GM13976 (cell line): Measurements from ENCODE around the gene TMEM175.

Experiments used
- DNase-seq: peaks from one replicate; pipeline ENCODE4 v3.0.0; 2012; ENCODE audit warnings: low spot score
- CTCF ChIP-seq: IDR thresholded peaks from 2 replicates; pipeline ENCODE4 v1.5.1; 2012; ENCODE audit warnings: borderline replicate concordance, mild to moderate bottlenecking; ENCODE audit not compliant: insufficient read depth; ENCODE audit errors: extremely low read depth, missing control alignments, control extremely low read depth
- in situ Hi-C: fragments of 300-500 bp; cut with MboI; formaldehyde crosslinking; loops from one replicate; pipeline ENCODE4 v1.12.0; 2022; ENCODE audit warnings: low sequenced_read_pairs, mixed read lengths, inconsistent platforms; ENCODE audit not compliant: unreplicated experiment

TMEM175 gene

GRCh38 chr4:931960-932712 lies at the start of gene TMEM175, which contains the start of gene GAK:
Gene TMEM175 (plus strand): TSS chr4:932460. CDS start chr4:947740, 15,280 bp downstream.
Gene GAK (minus strand): TSS chr4:932316. CDS start chr4:932187, 129 bp downstream.
- in situ Hi-C loops, result no loop called here
- peak; percentile 98 for DNase-seq
- TF ChIP-seq CTCF, result no peak

GRCh38 chr4:882646-883045 lies 49.6 kb upstream of the TMEM175 start:
- in situ Hi-C loops, result no loop called here
- no peak for DNase-seq
- TF ChIP-seq CTCF, result no peak

GRCh38 chr4:883377-884095 lies 48.7 kb upstream of the TMEM175 start:
- in situ Hi-C loops, result no loop called here
- DNase-seq, result no peak
- TF ChIP-seq CTCF, result no peak

- no peak for TF ChIP-seq CTCF
- DNase-seq, result no peak
- in situ Hi-C loops, result no loop called here
Observed at GRCh38 chr4:884259-884658, 48.0 kb upstream of the TMEM175 start.

- no peak for TF ChIP-seq CTCF
- in situ Hi-C loops, result no loop called here
- no peak for DNase-seq
Observed at GRCh38 chr4:884896-885295, 47.4 kb upstream of the TMEM175 start.

- in situ Hi-C loops, result no loop called here
- no peak for TF ChIP-seq CTCF
- DNase-seq, result no peak
Observed at GRCh38 chr4:885353-885752, 46.9 kb upstream of the TMEM175 start.

GRCh38 chr4:886244-886643 lies 46.0 kb upstream of the TMEM175 start:
- DNase-seq, result no peak
- no peak for TF ChIP-seq CTCF
- in situ Hi-C loops, result no loop called here
